ENCODE results near the gene HLA-B.
"Not testable (repeated sequence)": the region's sequence is repeated elsewhere in the genome, so short reads cannot be mapped to it uniquely, and the experiment has no call there.

Gene HLA-B

DNA sequence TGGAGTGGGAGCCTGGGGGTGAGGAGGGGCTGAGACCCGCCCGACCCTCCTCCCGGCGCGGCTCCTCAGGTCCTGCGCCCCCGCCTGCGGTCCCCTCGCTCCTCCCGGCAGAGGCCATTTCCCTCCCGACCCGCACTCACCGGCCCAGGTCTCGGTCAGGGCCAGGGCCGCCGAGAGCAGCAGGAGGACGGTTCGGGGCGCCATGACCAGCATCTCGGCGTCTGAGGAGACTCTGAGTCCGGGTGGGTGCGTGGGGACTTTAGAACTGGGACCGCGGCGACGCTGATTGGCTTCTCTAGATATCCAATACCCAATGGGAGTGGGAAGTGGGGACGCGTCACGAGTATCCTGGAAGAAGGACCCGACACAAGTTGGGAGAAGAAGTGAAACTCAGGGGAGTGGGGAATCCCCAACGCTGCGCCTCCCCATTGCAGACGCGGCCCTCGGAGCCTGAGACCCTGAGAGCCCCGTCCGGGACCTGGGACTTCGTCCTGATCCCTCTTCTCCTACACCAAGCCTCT lies at the start of gene HLA-B:
Gene HLA-B (minus strand): TSS at position 234 of the 521 bp plus-strand sequence. CDS start 21 bp downstream, at position 213.
- FAIRE-seq: no peak

DNA sequence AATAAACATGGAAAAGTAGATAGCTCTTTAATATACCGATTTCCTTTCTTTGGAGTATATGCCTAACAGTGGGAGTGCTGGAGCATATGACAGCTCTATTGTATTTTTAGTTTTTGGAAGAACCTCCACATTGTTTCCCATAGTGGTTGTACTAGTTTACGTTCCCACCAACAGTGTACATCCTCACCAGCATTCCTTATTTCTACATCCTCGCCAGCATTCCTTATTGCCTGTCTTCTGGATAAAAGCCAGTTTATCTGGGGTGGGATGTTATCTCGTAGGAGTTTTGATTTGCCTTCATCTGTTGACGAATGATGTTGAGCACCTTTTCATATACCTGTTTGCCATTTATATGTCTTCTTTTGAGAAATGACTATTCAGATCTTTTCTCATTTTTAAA lies 49.0 kb upstream of the HLA-B start:
- FAIRE-seq: no peak

DNA sequence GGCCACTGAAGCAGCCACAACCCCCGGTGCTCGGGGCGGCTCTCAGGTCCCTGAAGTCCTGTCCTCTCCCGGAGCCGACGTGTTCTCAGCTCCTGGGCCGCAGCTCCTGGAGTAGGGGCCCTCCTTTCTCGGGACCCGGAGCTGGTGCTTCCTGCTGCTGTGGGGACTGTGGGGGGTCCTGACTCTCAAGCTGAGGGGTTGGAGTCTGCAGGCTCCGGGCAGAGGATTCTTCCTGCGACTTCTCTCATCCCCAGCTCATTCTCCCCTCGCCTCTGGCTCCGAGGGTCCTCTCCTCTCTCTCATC lies 47.0 kb upstream of the HLA-B start:
- not testable (repeated sequence) for FAIRE-seq

- FAIRE-seq: no peak
Measured at GRCh38 chr6:31403283-31404060, 46.5 kb upstream of the HLA-B start, which contains the start of gene MICA. Gene MICA, plus strand, starts transcription at chr6:31403595. Its CDS starts 38 bp downstream, at chr6:31403633.

DNA sequence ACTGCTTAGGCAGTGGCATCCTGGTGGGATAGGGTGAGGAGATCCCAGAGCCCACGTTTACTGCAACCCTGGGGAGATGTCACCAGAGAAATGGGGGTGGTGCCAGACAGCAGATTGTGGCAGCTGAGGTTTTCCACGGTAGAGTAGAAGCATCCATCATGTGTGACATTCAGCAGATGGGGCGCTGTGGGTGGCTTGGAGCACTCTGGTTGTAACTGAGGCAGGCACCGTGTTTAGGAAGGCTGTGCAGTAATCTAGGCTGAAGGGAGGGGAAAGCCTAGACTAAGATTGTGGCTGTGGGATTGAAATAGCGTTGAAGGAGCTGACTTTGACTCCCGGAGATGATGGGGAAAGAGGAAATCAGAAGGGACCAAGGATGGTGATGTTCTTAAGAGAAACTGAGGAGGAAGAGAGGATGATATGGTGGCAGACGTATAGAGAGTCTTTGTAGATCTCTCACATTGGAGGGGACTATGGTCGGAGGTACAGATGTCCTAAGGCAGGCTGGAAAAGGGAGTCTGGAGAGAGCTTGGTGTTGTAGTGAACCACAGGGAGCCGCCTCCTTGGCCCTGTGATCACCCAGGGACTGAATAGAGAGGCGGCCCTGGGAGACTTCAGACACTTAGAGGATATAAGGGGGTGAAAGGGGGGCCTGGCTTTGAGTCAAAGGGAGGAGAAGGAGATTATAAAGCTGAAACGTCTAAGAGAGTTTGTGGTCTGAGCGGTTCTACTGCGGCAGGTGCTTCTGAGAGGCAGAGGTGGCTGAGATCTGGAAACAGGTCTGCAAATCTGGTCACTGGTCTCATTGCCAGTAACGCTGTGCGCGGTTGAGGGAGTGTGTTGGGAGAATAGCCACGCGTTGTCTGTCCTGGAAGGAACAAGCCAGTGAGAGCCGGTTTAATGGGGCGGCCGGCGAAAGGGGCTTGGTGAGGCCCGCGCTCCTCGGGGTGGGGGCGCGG lies 45.6 kb upstream of the HLA-B start:
- FAIRE-seq: no peak

GRCh38 chr6:31401403-31401802 lies 44.4 kb upstream of the HLA-B start:
- no peak for FAIRE-seq

- no peak for FAIRE-seq
Measured at GRCh38 chr6:31400467-31401289, 43.7 kb upstream of the HLA-B start.

- FAIRE-seq: no peak
Measured at GRCh38 chr6:31399589-31400466, 42.8 kb upstream of the HLA-B start.

- no peak for FAIRE-seq
Measured at GRCh38 chr6:31397901-31398525, 41.0 kb upstream of the HLA-B start.

- not testable (repeated sequence) for FAIRE-seq
Measured at GRCh38 chr6:31397153-31397499, 40.1 kb upstream of the HLA-B start.

GRCh38 chr6:31396422-31397152 lies 39.6 kb upstream of the HLA-B start:
- FAIRE-seq: no peak

- no peak for FAIRE-seq
Measured at GRCh38 chr6:31395832-31396231, 38.9 kb upstream of the HLA-B start.

DNA sequence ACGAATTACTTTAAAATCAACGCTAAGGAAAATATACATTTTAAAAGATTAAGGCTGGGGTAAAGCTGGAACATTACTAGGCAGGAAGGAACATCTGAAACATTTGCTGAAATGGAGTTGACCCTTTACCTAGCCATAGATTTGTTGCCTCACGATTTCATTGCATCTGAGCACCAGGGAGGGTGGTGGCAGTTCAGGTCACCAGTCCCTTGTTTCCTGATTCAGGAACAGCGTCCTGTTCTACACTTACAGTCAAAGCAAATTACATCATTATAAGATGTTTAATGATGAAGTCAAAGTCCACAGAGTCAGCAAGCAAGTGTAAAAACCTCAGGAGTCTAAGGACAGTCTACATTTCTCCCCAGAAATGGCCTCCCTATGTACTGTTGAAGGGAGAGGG lies 37.4 kb upstream of the HLA-B start:
- no peak for FAIRE-seq

DNA sequence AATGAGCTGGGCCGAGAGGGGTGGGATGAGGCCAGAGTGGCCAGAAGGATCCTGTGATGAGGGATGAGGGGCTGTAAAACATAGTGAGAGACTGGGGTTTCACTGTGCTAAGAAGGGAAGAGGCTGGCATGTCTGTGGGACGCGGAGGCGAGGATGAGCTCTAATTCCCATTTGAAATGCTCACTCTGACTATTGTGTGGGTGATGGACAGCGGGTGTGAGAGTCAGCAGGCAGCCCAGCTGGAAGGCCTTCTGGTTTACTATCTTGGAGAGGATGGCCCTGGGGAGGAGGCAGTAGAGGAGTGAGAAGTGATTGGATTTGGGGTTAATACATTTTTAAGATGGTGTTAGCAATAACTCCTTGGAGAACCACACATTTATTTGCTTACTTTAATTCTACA lies 37.0 kb upstream of the HLA-B start:
- no peak for FAIRE-seq

DNA sequence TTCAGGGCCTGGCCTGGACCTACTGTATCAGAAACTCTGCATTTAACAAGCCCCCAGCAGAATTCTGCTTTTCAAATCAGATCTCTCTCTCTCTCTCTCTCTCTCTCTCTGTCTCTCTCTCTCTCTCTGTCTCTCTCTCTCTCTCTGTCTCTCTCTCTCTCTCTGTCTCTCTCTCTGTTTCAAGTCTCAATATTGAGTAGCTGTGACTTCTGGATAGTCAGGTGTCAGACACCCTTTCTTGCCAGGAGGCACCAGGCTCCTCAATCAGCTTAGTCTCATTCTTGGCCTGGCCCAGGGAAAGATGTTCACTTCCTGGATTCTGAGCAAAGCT lies 32.8 kb upstream of the HLA-B start:
- FAIRE-seq: not testable (repeated sequence)

- FAIRE-seq: peak; percentile 70
Measured at GRCh38 chr6:31388916-31389801, 32.2 kb upstream of the HLA-B start.

DNA sequence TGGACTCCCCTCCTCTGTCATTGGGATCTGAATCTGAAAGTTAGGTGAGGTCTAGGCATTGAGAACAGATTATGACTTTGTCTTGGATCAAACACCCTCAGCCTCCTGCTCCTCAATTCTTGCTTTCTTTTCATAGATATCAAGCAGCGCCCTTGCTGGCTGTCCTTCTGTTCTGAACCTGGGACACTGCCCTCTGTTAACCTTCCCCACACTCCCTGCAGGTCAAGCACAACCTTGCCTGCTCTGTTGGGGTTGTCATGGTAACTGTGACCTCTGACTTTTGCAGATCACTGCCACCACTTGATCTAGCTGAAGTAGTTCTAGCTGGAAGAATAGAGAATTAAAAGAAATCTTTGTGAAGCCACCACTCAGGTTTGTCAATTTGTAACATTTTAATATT lies 30.0 kb upstream of the HLA-B start:
- FAIRE-seq: no peak

DNA sequence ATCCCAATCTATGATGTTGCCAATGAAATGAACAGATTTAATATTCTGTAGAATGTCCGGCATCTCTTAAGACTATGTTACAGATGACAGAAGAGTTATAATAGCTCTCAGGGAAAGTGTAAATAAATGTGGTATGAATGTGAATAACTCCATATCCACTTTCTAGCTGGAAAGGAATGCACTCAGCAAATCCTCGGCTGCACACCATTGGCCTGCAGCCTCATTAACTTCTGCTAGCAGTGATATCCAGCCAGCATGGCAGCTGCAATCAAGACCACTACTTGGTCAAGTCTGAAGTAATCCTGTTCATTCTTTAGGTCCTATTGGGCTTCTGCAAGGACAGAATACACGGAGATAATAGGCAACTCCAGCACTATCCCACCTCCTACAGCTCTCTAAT lies 29.1 kb upstream of the HLA-B start:
- no peak for FAIRE-seq

GRCh38 chr6:31385041-31385440 lies 28.1 kb upstream of the HLA-B start:
- FAIRE-seq: no peak

DNA sequence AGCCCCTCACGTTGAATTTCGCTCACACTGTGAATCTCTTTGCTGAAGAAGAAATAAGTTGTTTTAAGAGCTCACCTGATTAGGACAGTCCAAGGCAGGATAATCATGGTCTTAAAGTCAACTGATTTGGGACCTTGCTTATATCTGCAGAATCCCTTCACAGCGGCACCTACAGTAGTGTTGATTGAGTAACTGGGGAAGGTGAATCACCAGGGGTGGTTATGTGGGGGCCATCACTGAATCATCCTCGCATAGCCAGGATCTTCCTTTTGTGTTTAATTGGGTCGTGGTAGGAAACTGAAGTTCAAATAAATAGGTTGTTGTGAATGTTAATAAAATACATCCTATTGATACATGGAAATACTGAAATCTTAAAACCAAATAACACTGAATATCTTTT lies 26.2 kb upstream of the HLA-B start:
- FAIRE-seq: no peak
